ENCODE measurements around the gene MZT2A.
"Not testable (repeated sequence)": the region's sequence is repeated elsewhere in the genome, so short reads cannot be mapped to it uniquely, and the experiment has no call there.

GRCh38 chr2:131477227-131477626 lies 15.0 kb downstream of the MZT2A start:
- TF ChIP-seq, protein P1, sequence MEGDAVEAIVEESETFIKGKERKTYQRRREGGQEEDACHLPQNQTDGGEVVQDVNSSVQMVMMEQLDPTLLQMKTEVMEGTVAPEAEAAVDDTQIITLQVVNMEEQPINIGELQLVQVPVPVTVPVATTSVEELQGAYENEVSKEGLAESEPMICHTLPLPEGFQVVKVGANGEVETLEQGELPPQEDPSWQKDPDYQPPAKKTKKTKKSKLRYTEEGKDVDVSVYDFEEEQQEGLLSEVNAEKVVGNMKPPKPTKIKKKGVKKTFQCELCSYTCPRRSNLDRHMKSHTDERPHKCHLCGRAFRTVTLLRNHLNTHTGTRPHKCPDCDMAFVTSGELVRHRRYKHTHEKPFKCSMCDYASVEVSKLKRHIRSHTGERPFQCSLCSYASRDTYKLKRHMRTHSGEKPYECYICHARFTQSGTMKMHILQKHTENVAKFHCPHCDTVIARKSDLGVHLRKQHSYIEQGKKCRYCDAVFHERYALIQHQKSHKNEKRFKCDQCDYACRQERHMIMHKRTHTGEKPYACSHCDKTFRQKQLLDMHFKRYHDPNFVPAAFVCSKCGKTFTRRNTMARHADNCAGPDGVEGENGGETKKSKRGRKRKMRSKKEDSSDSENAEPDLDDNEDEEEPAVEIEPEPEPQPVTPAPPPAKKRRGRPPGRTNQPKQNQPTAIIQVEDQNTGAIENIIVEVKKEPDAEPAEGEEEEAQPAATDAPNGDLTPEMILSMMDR (IDR thresholded peaks at IDR 0.05): not testable (repeated sequence)
- TF ChIP-seq POLR2A (IDR thresholded peaks at IDR 0.05): not testable (repeated sequence)

Measured in uterus (tissue), 2 donors.